ENCODE measurements around the gene FOXK1. TPM values are rescaled to one million over a fixed set of nuclear protein-coding genes. Genes with fewer than 3 reads are reported as not detected.

FOXK1 gene
- total RNA-seq, 4 donors from 2014 or later: 9.6 to 35.0 (median 12.5) TPM

DNA sequence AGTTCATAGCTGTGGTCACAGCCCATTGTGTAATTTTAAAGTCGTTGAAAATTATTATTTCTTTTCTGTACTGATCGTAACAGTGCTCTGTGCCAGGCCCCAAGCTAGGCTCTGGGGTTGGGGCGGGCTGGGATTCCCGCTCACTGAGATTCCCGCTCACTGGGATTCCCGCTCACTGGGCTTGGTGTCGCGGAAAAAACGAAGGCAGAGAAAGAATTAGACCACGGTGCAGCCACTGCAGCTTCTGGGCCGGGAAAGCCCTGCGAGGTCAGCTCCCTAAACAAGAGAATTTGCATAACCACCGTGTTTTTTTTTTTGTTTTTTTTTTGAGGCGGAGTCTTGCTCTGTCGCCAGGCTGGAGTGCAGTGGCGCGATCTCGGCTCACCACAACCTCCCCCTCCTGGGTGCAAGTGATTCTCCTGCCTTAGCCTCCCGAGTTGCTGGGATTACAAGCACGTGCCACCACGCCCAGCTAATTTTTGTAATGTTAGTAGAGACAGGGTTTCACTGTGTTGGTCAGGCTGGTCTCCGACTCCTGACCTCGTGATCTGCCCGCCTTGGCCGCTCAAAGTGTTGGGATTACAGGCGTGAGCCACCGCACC is 31.2 kb downstream of the FOXK1 start:
- TF ChIP-seq, protein P1, sequence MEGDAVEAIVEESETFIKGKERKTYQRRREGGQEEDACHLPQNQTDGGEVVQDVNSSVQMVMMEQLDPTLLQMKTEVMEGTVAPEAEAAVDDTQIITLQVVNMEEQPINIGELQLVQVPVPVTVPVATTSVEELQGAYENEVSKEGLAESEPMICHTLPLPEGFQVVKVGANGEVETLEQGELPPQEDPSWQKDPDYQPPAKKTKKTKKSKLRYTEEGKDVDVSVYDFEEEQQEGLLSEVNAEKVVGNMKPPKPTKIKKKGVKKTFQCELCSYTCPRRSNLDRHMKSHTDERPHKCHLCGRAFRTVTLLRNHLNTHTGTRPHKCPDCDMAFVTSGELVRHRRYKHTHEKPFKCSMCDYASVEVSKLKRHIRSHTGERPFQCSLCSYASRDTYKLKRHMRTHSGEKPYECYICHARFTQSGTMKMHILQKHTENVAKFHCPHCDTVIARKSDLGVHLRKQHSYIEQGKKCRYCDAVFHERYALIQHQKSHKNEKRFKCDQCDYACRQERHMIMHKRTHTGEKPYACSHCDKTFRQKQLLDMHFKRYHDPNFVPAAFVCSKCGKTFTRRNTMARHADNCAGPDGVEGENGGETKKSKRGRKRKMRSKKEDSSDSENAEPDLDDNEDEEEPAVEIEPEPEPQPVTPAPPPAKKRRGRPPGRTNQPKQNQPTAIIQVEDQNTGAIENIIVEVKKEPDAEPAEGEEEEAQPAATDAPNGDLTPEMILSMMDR (IDR thresholded peaks at IDR 0.05; ENCODE audit: low read depth): no peak

DNA sequence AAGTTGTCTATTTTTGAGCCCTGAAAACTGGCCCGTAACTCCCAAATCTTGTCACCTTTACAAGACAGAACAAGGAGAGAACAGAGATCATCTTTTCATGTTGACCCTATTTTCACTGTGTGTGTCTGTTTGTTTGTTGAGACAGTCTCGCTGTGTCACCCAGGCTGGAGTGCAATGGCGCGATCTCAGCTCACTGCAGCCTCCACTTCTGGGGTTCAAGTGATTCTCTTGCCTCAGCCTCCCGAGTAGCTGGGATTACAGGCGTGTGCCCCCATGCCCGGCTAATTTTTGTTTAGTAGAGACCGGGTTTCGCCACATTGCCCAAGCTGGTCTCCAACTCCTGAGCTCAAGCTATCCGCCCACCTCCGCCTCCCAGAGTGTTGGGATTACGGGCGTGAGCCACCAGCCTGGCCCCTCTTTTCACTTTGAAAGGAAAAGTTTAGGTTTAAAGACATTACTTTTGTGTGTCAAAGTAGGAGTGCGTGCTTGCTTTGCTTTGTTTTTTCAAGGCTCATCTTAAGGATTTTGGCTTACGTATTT is 32.1 kb downstream of the FOXK1 start:
- TF ChIP-seq, protein P1 (IDR thresholded peaks at IDR 0.05; ENCODE audit: low read depth): no peak

DNA sequence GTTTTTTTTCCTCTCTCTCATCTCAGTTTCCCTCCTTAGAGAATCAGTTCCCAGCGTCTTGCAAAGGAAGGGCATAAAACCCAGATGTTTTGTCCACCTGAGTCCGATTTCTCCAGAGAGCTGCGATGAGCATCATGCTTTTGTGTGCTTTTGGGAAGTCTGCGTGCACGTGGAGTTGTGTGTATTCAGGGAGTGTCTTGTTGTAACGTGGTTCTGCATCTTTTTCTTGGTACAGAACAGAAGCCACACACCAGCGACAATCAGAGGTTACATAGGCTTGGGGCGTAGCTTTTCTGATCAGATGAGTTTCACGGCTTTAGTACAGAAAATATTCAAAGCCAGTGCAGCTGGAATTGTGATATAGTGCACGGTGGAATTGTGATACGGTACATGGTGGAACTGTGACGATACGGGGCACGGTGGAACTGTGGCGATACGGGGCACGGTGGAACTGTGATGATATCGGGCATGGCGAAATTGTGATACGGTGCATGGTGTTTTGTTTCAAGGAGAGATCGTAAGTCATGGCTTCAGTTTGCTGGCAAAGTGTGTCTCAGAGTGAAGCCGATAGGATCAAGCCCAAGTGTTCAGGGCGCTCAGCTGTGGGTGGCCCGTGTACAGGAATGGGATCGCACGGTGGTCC is 32.8 kb downstream of the FOXK1 start:
- TF ChIP-seq, protein P1 (IDR thresholded peaks at IDR 0.05; ENCODE audit: low read depth): no peak

DNA sequence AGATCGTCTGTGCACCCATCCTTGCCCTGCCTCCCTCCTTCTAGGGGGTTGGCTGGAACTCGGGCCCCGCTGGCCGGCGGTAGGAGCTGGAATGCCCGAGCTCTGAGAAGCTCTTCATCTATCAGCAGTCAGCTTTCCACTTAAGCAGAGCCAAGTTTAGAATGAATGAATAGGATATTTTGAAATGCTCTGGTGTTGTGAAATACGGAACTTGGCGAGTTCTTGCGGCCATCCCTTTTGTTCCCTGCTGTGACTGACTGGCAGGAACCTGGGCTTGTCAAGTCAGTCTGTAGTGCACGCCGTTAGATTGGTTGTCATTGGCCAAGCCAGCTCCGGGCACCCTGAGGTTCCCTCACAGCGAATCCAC is 33.3 kb downstream of the FOXK1 start:
- TF ChIP-seq, protein P1 (IDR thresholded peaks at IDR 0.05; ENCODE audit: low read depth): no peak

DNA sequence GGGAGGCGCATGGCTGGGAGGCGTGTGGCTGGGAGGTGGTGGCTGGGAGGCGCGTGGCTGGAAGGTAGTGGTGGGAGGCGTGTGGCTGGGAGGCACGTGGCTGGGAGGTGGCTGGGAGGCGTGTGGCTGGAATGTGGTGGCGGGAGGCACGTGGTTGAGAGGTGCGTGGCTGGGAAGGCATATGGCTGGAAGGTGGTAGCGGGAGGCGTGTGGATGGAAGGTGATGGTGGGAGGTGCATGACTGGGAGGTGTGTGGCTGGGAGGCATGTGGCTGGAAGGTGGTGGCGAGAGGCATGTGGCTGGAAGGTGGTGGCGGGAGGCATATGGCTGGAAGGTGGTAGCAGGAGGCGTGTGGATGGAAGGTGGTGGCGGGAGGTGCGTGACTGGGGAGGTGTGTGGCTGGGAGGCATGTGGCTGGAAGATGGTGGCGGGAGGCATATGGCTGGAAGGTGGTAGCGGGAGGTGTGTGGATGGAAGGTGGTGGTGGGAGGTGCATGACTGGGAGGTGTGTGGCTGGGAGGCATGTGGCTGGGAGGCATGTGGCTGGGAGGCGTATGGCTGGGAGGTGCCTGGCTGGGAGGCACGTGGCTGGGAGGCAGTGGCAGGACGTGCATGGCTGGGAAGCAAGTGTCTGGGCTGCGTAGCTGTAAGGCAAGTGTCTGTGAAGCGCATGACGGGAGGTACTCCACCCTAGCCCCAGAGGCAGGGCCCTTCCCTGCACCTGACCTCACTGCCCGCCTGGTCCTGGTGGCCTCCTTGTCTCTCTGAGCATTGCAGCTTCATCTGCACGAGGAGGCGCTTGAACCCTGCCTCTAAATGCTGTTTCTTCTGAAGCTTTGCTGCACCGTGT is 35.1 kb downstream of the FOXK1 start:
- TF ChIP-seq, protein P1 (IDR thresholded peaks at IDR 0.05; ENCODE audit: low read depth): no peak

DNA sequence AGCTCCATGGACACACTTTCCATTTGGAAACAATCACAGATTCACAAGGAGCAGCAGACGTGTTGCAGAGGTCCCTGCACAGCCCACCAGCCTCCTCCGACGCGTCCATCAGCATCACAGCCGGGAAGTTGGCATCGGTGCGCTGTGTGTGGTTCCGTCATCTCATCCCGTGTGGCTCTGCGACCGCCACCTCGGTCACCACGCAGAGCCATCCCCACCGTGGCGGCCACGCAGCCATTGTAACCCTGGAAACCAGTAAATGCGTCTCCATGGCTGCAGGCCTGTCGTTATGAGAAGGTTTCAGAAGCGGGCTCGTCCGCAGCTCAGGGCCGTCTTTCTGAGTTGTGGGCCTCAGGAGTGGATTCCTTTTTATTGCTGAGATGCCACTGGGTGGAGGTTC is 36.0 kb downstream of the FOXK1 start:
- TF ChIP-seq, protein P1 (IDR thresholded peaks at IDR 0.05; ENCODE audit: low read depth): no peak

DNA sequence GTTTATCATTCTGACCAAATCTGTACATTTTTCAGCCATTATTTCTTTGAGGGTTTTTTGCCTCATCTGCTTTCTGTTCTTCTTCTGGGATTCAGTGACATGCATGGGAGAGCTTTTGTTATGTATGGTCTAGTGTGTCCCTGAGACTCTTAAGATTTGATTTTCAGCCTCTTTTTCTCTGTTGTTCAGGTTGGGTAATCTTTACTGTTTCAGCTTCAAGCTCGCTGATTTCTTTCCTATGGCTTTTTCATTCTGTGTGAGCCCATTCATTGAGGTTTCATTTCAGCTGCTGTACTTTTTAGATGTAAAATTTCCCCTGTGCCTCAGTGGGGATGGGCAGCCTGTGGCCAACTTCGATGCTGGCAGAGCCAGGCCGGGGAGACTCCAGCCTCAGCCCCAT is 38.1 kb downstream of the FOXK1 start:
- TF ChIP-seq, protein P1 (IDR thresholded peaks at IDR 0.05; ENCODE audit: low read depth): no peak
